HepG2 (cell line): ENCODE measurements around the gene STYXL2. TPM values are rescaled to one million over a fixed set of nuclear protein-coding genes. Genes with fewer than 3 reads are reported as not detected.

Experiments
- NFYB ChIP-seq: sonication (generic); formaldehyde crosslinking; IDR thresholded peaks from 2 replicates; pipeline ENCODE4 v1.4.0; 2020; ENCODE audit warnings: missing genetic modification reagents
- SOX13 ChIP-seq, 3 experiments: fragments of 450-650 bp in 1 of 3; sonication (generic) in 1 of 3; formaldehyde crosslinking in 1 of 3; IDR thresholded peaks in 2 of 3; conservative IDR thresholded peaks in 1 of 3; 2 replicates each; pipeline versions ENCODE4 v1.5.0 to v1.6.1; 2016 to 2020; ENCODE audit warnings: antibody characterized with exemption in 1 of 3, mild to moderate bottlenecking in 1 of 3, missing compliant biosample characterization in 1 of 3, missing genetic modification reagents in 1 of 3, moderate library complexity in 1 of 3
- ZNF670 ChIP-seq: sonication (generic); formaldehyde crosslinking; IDR thresholded peaks from 2 replicates; pipeline ENCODE4 v1.8.0; 2022; ENCODE audit warnings: mild to moderate bottlenecking, missing genetic modification reagents, borderline replicate concordance
- polyA plus RNA-seq, 8 experiments: library from polyadenylated mRNA; depleted of rRNA in 3 of 8; stranded (reverse) in 7 of 8; unstranded in 1 of 8; fragments of >200 nt; fragmentation: Illumina TruSeq in 4 of 8; extraction: Trizol in 4 of 8; gene quantifications; 2 replicates each; pipeline versions ENCODE4 v1.2.1 to v1.2.3, GENCODE V29; 2011 to 2016; ENCODE audit warnings: low read depth in 4 of 8, missing spikeins in 1 of 8, mixed read lengths in 1 of 8; ENCODE audit not compliant: insufficient read depth in 1 of 8
- total RNA-seq, 5 experiments: library from RNA; depleted of rRNA; stranded (reverse); fragments of >200 nt; fragmentation: Illumina TruSeq; extraction: Trizol; gene quantifications; 2 replicates each; pipeline ENCODE4 v1.2.3, GENCODE V29; 2016; ENCODE audit warnings: low read depth in 1 of 5
- TF ChIP-seq, protein P1 (sequence below): sonication (generic); formaldehyde crosslinking; IDR thresholded peaks from 2 replicates; pipeline ENCODE4 v1.5.0; 2020; ENCODE audit warnings: mild to moderate bottlenecking, missing genetic modification reagents
- TF ChIP-seq, protein P2 (sequence below): sonication (generic); formaldehyde crosslinking; conservative IDR thresholded peaks from 2 replicates; pipeline ENCODE4 v1.8.0; 2022; ENCODE audit warnings: low read depth, missing genetic modification reagents
- TF ChIP-seq, protein P3 (sequence below): sonication (generic); formaldehyde crosslinking; IDR thresholded peaks from 2 replicates; pipeline ENCODE4 v1.8.0; 2022; ENCODE audit warnings: mild to moderate bottlenecking, missing genetic modification reagents, borderline replicate concordance

STYXL2 gene
- total and polyA plus RNA-seq, 2 of the 13 experiments (the other 11 are each of a cell fraction or from before 2014, with no cell fraction given) = not detected

DNA sequence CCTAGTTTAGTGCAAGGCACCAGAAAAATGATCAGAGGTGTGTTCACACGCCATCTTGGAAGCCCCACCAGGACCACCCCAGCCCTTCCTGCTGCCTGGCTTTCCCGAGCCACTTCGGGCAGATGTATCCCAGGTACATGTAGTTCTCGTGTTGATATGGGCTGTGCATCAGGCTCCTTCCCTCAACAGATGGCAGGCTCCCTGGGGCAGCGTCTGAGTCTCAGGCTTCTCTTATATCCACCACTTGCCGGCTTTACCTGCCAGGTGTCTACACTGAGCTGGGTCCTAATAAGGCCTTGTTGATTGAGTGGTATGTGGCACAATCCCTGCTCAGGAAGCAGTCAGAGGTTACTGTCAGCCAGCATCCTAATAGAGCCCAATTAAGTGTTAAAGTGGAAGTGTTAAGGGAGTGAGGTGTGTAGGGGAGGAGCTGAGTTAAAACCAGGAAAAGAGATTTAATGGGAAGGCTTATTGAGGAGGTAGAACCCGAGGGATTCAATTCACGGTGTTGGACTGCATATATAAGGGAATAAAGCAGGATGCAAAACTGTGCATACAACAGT is 12.2 kb upstream of the STYXL2 start (continued):
- TF ChIP-seq, protein P1, sequence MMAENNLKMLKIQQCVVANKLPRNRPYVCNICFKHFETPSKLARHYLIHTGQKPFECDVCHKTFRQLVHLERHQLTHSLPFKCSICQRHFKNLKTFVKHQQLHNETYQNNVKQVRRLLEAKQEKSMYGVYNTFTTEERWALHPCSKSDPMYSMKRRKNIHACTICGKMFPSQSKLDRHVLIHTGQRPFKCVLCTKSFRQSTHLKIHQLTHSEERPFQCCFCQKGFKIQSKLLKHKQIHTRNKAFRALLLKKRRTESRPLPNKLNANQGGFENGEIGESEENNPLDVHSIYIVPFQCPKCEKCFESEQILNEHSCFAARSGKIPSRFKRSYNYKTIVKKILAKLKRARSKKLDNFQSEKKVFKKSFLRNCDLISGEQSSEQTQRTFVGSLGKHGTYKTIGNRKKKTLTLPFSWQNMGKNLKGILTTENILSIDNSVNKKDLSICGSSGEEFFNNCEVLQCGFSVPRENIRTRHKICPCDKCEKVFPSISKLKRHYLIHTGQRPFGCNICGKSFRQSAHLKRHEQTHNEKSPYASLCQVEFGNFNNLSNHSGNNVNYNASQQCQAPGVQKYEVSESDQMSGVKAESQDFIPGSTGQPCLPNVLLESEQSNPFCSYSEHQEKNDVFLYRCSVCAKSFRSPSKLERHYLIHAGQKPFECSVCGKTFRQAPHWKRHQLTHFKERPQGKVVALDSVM (CRISPR knock-in tag) = no peak
- TF ChIP-seq ZNF670 (CRISPR knock-in tag) (no peak), SOX13 (IDR thresholded peaks at IDR 0.05) (no peak), SOX13 (CRISPR knock-in tag; conservative IDR thresholded peaks at IDR 0.05 in 1 of 2, IDR thresholded peaks at IDR 0.05 in 1 of 2) (no peak), NFYB (CRISPR knock-in tag) (no peak)
- TF ChIP-seq, protein P2, sequence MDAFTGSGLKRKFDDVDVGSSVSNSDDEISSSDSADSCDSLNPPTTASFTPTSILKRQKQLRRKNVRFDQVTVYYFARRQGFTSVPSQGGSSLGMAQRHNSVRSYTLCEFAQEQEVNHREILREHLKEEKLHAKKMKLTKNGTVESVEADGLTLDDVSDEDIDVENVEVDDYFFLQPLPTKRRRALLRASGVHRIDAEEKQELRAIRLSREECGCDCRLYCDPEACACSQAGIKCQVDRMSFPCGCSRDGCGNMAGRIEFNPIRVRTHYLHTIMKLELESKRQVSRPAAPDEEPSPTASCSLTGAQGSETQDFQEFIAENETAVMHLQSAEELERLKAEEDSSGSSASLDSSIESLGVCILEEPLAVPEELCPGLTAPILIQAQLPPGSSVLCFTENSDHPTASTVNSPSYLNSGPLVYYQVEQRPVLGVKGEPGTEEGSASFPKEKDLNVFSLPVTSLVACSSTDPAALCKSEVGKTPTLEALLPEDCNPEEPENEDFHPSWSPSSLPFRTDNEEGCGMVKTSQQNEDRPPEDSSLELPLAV (CRISPR knock-in tag) = no peak
- TF ChIP-seq, protein P3, sequence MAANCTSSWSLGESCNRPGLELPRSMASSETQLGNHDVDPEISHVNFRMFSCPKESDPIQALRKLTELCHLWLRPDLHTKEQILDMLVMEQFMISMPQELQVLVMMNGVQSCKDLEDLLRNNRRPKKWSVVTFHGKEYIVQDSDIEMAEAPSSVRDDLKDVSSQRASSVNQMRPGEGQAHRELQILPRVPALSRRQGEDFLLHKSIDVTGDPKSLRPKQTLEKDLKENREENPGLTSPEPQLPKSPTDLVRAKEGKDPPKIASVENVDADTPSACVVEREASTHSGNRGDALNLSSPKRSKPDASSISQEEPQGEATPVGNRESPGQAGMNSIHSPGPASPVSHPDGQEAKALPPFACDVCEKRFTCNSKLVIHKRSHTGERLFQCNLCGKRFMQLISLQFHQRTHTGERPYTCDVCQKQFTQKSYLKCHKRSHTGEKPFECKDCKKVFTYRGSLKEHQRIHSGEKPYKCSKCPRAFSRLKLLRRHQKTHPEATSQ = no peak
